T follicular helper cell (primary cell): ENCODE data around the gene TRMT44.
"Not testable (repeated sequence)": the region's sequence is repeated elsewhere in the genome, so short reads cannot be mapped to it uniquely, and the experiment has no call there.

Source experiments
- DNase-seq: peaks from one replicate; pipeline ENCODE4 v3.0.0-alpha.2; 2020; ENCODE audit warnings: low read depth

The TRMT44 gene

DNA sequence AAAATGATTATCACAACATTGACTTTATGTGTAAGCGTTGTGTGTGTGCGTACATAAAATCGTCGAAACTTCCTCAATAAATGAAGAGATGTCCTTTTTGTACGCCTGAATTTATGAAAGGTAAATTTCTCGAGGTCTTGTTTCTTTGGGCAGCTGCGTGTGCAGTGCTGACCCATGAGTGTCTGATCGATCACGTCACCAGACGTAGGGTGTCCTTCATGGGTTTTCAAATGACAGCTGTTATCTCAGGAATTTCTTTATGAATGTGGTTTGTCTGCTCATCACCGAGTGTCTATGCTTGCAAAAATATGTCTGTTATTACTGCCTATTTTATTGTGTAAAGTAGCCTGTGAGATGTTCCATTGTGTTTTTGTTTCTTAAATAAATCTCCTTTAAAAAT lies 71.9 kb downstream of the TRMT44 start:
- no peak for DNase-seq

DNA sequence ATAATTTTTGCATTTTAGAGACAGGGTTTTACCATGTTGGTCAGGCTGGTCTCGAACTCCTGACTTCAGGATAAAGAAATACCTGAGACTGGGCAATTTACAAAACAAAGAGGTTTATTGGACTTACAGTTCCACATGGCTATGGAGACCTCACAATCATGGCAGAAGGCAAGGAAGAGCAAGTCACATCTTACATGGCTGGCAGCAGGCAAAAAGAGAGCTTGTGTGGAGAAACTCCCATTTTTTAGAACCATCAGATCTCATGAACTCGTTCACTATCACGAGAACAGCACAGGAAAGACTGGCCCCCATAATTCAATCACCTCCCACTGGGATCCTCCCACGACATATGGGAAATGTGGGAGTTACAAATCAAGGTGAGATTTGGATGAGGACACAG lies 72.5 kb downstream of the TRMT44 start:
- DNase-seq, result not testable (repeated sequence)

DNA sequence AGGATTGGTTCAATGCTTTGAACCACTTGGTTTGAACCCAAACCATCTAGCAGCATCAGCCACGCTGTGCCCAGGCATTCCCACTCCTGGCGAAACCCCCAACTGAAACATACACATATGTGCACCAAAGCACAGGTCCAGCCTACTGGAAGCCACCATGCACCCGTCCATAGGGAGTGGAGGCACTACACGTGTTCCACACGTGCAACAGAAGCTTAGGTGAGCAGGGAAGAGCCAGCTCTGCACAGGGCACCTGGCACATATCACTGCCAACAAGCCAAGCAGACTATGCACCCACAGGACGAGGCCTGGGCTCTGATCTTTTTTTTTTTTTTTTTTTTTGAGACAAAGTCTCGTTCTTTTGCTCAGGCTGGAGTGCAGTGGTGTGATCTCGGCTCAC lies 73.4 kb downstream of the TRMT44 start:
- DNase-seq, result no peak

DNA sequence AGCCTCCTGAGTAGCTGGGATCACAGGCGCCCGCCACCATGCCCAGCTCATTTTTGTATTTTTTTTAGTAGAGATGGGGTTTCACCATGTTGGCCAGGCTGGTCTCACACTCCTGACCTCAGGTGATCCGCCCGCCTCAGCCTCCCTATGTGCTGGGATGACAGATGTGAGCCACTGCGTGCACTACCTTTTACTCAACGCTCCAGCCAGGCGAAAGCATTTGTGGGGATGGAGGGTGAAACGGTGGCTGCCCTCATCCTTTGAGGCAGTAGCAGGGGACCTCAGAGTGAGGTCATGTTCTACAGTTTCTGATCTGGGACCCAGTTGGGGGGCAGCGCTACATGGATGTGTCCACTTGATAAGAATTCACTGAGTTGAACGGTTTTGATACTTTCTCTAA lies 73.8 kb downstream of the TRMT44 start:
- no peak for DNase-seq

DNA sequence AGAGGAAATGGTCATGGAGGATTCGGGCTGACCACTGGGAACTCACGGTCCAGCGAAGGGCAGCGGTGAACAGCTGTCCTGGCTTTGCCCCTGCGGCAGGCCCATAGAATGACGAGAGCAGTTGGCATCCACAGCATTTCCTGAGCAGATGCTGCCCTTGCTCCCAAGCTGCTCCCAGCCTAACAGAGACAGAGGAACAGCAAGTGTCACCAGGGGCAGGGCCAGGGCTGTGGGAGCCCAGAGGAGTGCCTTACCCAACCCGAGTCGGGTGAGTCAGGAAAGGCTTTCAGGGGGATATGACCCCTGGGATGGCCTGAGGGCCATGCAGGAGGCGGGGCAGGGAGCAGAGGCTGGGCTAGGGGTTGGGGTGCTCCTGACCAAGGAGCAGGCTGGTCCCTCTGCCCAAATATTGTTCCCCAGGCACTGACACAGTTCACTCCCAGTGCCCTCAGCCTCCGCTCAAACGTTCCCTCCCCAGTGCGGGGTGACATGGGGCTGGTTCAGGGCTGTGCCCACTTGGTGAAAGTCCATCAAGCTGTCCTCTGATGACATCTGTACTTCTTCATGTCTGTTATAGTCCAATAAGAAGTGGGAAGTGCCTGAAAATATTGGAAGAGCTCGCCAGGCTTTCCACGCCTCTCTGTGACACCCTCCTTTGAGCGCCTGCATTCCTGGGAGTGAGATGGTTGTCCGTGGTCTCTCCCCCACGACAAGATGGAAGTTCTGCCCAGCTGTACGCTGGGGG lies 74.9 kb downstream of the TRMT44 start:
- no peak for DNase-seq

DNA sequence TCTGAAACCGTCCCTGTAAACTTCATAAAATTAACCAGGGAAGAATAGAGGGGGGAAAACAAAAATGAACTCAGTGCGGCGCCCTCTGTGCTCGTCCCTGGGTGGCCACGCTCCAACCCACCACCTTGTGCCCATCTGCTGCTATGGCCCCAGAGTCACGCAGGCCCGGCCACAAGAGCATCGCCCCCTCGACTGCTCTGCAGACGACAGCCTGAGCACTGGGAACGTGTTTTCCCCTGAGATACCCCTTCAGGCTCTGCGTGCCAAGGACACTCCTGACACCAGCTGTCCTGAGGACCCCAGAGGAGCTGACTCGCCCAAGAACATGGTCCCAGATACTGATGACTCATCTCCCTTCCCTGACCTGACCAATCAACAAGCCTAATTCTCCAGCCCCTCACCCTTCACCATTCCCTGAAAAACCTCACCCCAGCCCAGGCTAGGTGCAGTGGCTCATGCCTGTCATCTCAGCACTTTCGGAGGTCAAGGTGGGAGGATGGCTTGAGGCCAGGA lies 75.5 kb downstream of the TRMT44 start:
- no peak for DNase-seq

DNA sequence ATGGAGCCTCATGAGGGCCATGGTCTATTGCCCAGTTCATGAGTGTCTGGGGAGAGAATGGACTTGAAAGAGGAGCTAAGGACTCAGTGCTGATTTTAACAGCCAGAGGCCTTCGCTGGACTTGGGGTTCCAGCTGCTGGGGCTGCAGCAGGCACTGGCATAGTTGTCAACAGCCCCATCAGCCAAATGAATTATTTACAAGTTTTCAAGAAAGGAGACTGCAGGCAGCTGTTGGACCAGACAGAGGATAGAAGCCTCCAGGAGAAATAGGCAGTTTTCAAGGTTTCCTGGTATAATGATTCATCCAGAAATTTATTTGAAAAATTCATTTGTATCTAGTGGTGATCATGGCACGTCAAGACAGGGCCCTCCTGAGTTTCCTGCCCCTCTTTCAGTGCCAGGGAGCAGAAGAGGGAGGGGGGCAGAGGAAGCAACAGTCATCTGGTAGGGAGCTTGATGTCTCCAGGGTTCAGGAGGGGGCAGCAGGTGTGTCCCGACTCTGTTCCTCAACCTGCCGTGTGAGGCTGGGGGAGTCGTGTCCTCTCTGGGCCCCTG lies 76.5 kb downstream of the TRMT44 start:
- no peak for DNase-seq

DNA sequence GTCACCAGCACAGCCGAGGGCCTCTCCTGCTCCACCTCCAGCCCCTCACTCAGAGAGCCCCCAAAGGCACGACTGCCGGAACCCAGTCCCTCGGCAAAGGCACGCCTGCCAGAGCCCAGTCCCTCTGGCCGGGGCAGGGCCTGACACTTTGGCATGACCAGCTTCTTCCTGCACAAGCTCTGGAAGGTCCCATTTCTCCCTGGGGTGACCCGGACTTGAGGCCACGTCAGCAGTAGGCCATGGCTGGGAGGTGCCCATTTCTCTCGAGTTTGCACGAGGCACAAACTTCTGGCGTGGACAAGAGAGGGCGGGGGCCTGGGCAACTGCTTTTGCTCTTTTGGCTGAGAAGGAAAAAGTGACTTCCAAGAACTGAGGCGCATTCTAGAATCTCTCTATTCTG lies 77.4 kb downstream of the TRMT44 start:
- no peak for DNase-seq

DNA sequence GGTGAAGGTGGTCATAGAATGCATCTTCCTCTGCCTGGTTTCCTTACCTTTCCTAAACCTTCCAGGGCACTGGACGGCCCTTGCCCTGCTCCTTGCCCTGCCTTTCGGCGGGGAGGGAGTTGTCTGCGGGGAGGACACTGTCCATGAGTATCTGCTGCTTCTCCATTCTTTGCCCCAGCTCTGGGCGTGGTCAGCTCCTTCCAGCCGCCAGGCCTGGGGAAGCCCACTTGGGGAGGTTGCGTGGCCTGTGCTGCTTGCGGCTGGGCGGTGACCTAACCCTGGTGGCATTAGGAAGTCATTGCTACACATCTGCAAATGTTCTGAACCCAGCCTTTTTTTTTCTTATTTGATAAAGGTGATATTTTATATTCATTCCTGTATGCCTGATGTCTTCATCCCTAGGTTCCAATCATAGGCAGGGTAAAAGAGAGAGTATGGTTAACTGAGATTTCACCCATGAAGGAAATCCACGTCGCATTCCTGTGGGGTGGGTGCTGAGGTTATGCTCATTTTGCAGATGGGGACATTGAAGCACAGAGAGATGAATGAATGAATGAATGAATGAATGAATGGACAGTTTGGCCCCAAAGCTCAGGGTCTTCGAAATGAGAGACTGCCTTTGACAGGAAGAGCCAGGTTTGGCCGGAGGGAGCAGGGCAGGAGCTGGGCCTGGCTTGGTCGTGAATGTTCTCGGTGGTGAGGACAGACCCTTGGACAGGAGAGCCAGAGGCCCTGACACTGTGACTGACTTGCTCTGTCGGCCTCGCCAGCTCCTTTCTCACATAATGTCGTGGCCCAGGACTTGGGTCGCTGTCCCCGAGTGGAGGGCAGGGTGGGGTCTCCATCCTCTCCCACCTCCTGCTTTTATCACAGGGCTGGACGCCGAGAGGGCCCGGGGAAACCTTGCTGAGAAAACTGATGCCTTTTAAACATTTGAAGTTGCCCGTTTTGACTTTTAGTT lies 81.9 kb downstream of the TRMT44 start:
- no peak for DNase-seq

DNA sequence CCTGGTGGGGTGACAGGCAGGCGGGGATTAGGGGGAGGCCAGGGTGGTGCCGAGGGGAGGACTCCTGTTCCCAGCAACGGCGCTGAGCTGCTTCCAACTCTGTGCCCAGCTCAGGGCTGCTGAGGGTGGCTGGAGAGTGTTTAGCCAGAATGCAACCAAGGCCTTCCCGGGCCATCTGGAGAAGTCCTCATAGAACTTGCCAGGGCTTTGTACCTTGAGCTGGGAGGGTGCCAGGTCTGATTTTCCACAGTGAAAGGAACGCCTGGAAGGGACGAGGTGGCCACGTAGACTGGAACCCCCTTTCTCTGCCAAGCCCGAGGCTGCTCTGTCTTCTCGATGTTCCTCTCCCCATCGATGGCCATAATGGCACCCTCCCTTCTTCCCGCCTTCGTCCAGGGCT lies 82.6 kb downstream of the TRMT44 start:
- no peak for DNase-seq

DNA sequence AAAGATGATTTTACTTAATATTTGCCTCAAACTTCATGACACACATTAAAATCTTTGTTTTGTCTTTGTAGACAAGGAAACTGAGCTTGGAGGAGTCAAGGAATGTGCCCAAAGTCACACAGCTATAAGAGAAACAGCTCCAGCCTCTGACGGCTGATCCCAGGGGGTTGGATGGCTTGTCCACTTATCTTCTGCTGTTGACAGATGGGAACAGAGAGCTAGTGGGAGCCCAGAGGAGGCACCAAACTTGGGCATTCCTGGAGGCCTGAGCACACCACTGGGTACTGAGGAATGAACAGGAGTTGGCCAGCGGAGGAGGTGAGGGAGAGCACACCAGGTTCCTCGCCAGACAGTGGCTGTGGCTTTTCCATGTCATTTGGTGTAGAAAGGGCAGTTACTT lies 83.2 kb downstream of the TRMT44 start:
- no peak for DNase-seq

DNA sequence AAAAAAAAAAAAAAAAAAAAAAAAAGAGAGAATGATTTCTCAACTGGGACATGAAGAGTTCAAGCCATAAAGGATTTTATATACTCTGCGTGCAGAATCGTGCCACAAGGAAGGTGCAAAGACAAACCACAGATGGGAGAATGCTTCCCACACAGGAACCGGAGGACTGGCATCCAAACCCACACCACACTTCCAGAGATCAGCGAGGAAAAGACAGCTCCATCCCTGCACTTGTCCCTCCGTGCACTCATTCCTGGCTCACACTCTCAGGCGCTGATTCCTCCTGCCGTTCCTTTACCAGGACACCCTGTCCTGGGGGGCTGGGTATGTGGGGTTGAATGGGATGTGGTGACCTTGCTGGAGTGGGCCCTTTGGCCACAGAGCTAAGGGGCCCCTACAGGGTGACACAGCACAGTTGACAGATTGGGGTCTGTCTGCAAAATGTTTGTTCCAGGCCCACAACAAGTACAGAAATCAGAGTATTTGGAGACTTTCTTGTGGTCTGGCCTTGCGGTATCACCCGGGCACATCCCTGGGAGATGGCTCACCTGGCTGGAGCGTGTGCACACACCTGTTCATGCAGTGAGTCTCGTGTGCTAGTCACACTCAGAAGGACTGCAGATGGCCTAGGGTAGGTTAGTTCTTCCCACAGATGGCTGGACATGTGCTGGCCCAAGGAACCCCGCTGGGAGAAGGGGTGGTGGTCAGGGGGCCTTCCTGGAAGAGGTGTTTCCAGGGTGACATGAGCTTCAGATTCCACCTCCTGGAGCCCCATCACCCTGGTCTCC lies 84.2 kb downstream of the TRMT44 start:
- DNase-seq, result no peak

DNA sequence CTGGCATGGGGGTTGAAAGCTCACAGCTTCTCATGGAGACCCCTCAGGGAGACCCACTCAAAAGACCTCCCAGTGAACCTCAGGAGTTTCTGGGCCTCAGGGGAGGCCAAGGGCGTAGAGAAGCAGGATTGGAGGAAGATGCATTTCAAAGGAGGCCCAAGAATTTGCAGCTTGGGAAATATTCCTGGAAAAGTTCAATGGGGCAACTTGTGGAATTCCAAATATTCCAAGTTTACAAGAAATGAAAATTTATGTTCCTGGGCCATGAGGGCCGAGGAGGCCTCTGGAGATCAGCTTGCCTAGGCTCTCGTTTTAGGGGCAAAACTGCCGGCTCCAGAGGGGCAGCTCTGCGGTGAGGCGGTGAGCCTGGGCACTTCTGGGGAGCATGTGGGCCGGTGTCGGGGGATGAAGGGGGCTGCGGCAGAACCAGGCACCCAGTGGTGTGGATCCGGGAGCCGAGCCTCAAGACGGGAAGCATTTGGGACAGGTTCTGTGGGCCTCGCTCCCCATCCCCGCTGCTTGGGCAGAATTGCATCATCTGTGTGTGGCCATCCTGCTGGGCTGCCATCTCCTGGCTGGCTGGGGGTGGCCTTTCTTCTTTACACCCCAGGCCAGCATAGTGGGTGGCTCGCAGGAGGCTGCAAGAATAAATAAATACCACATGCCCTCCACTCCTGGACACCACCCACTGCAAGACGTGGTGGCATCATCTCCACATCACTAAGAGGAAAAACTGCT lies 85.0 kb downstream of the TRMT44 start:
- DNase-seq, result no peak
